ENCODE results near the gene ZNF248. TPM values are rescaled to one million over a fixed set of nuclear protein-coding genes. Genes with fewer than 3 reads are reported as not detected.

The ZNF248 gene
- total RNA-seq, 1 donor from 2014 or later = 0.75 TPM

GRCh38 chr10:37816290-37816689 lies 41.1 kb downstream of the ZNF248 start:
- Mint-ChIP-seq H3K36me3 (ENCODE audit: low read depth, unreplicated experiment) (no peaks in the 10 kb centered on the region), H3K9me3 (ENCODE audit: unreplicated experiment) (peaks cover 19% of the 10 kb centered on the region), H3K4me1 (ENCODE audit: low read depth, unreplicated experiment) (no peaks in the 10 kb centered on the region), H3K27ac (ENCODE audit: unreplicated experiment) (no peak overlapping the region), H3K27me3 (ENCODE audit: low read depth, unreplicated experiment) (no peaks in the 10 kb centered on the region), H3K4me3 (ENCODE audit: unreplicated experiment) (no peak overlapping the region)
- H3K27ac ChIP-seq (ENCODE audit: low read depth, low read length) = no peak overlapping the region
- H3K4me1 ChIP-seq (ENCODE audit: insufficient read depth, low read length) = no peaks in the 10 kb centered on the region
- no peak overlapping the region for H3K9ac ChIP-seq (ENCODE audit: low read length)
- no peak overlapping the region for H3K4me2 ChIP-seq (ENCODE audit: low read length)
- DNase-seq (ENCODE audit: low read depth) = no peak
- no peaks in the 10 kb centered on the region for H4K20me1 ChIP-seq (ENCODE audit: insufficient read depth, low read length)
- no peak overlapping the region for H2AFZ ChIP-seq (ENCODE audit: low read depth, low read length)
- no peak for FAIRE-seq
- H3K9me3 ChIP-seq (ENCODE audit: insufficient read depth, low read depth, low read length) = peaks cover 18% of the 10 kb centered on the region
- H3K27me3 ChIP-seq (ENCODE audit: insufficient read depth, low read length) = no peaks in the 10 kb centered on the region
- no peak overlapping the region for H3K4me3 ChIP-seq (ENCODE audit: insufficient read depth, low read depth, low read length)
- H3K36me3 ChIP-seq (ENCODE audit: insufficient read depth, low read length) = no peaks in the 10 kb centered on the region
- TF ChIP-seq EZH2 (IDR thresholded peaks at IDR 0.05; ENCODE audit: insufficient read depth, low read length) = no peak
- no peak for TF ChIP-seq CTCF (IDR thresholded peaks at IDR 0.05; ENCODE audit: insufficient read depth, low read depth, low read length)
- H3K79me2 ChIP-seq (ENCODE audit: insufficient read depth, low read length) = no peaks in the 10 kb centered on the region

GRCh38 chr10:37813763-37814162 lies 43.6 kb downstream of the ZNF248 start:
- Histone ChIP-seq H3K4me1 (ENCODE audit: insufficient read depth, low read length) (no peaks in the 10 kb centered on the region), H2AFZ (ENCODE audit: low read depth, low read length) (no peak overlapping the region), H3K4me2 (ENCODE audit: low read length) (no peak overlapping the region), H3K4me3 (ENCODE audit: insufficient read depth, low read depth, low read length) (no peak overlapping the region), H3K27ac (ENCODE audit: low read depth, low read length) (no peak overlapping the region), H4K20me1 (ENCODE audit: insufficient read depth, low read length) (no peaks in the 10 kb centered on the region), H3K9me3 (ENCODE audit: insufficient read depth, low read depth, low read length) (peaks cover 13% of the 10 kb centered on the region), H3K9ac (ENCODE audit: low read length) (no peak overlapping the region), H3K27me3 (ENCODE audit: insufficient read depth, low read length) (no peaks in the 10 kb centered on the region), H3K79me2 (ENCODE audit: insufficient read depth, low read length) (no peaks in the 10 kb centered on the region), H3K36me3 (ENCODE audit: insufficient read depth, low read length) (no peaks in the 10 kb centered on the region)
- H3K27ac Mint-ChIP-seq (ENCODE audit: unreplicated experiment) = no peak overlapping the region
- H3K27me3 Mint-ChIP-seq (ENCODE audit: low read depth, unreplicated experiment) = no peaks in the 10 kb centered on the region
- no peaks in the 10 kb centered on the region for H3K36me3 Mint-ChIP-seq (ENCODE audit: low read depth, unreplicated experiment)
- FAIRE-seq = no peak
- no peak for TF ChIP-seq CTCF (IDR thresholded peaks at IDR 0.05; ENCODE audit: insufficient read depth, low read depth, low read length)
- TF ChIP-seq EZH2 (IDR thresholded peaks at IDR 0.05; ENCODE audit: insufficient read depth, low read length) = no peak
- H3K4me3 Mint-ChIP-seq (ENCODE audit: unreplicated experiment) = no peak overlapping the region
- H3K4me1 Mint-ChIP-seq (ENCODE audit: low read depth, unreplicated experiment) = no peaks in the 10 kb centered on the region
- DNase-seq (ENCODE audit: low read depth) = no peak
- peaks cover 10% of the 10 kb centered on the region for H3K9me3 Mint-ChIP-seq (ENCODE audit: unreplicated experiment)

GRCh38 chr10:37812290-37812689 lies 45.1 kb downstream of the ZNF248 start:
- Histone ChIP-seq H3K4me3 (ENCODE audit: insufficient read depth, low read depth, low read length) (no peak overlapping the region), H3K4me1 (ENCODE audit: insufficient read depth, low read length) (no peaks in the 10 kb centered on the region), H3K9me3 (ENCODE audit: insufficient read depth, low read depth, low read length) (peaks cover 7% of the 10 kb centered on the region), H3K27me3 (ENCODE audit: insufficient read depth, low read length) (no peaks in the 10 kb centered on the region), H3K4me2 (ENCODE audit: low read length) (no peak overlapping the region), H3K36me3 (ENCODE audit: insufficient read depth, low read length) (no peaks in the 10 kb centered on the region), H3K79me2 (ENCODE audit: insufficient read depth, low read length) (no peaks in the 10 kb centered on the region), H3K9ac (ENCODE audit: low read length) (no peak overlapping the region), H3K27ac (ENCODE audit: low read depth, low read length) (no peak overlapping the region), H2AFZ (ENCODE audit: low read depth, low read length) (no peak overlapping the region), H4K20me1 (ENCODE audit: insufficient read depth, low read length) (no peaks in the 10 kb centered on the region)
- Mint-ChIP-seq H3K4me1 (ENCODE audit: low read depth, unreplicated experiment) (no peaks in the 10 kb centered on the region), H3K36me3 (ENCODE audit: low read depth, unreplicated experiment) (no peaks in the 10 kb centered on the region), H3K4me3 (ENCODE audit: unreplicated experiment) (no peak overlapping the region), H3K27ac (ENCODE audit: unreplicated experiment) (no peak overlapping the region), H3K9me3 (ENCODE audit: unreplicated experiment) (peaks cover 10% of the 10 kb centered on the region), H3K27me3 (ENCODE audit: low read depth, unreplicated experiment) (no peaks in the 10 kb centered on the region)
- FAIRE-seq (no peak), DNase-seq (ENCODE audit: low read depth) (no peak)
- TF ChIP-seq CTCF (IDR thresholded peaks at IDR 0.05; ENCODE audit: insufficient read depth, low read depth, low read length) (no peak), EZH2 (IDR thresholded peaks at IDR 0.05; ENCODE audit: insufficient read depth, low read length) (no peak)

Data from astrocyte (in vitro differentiated cells and primary cell).